ENCODE data around the gene PDE4C. TPM values are rescaled to one million over a fixed set of nuclear protein-coding genes. Genes with fewer than 3 reads are reported as not detected.

The PDE4C gene
- total RNA-seq, 1 donor from 2014 or later, result 0.85 TPM

DNA sequence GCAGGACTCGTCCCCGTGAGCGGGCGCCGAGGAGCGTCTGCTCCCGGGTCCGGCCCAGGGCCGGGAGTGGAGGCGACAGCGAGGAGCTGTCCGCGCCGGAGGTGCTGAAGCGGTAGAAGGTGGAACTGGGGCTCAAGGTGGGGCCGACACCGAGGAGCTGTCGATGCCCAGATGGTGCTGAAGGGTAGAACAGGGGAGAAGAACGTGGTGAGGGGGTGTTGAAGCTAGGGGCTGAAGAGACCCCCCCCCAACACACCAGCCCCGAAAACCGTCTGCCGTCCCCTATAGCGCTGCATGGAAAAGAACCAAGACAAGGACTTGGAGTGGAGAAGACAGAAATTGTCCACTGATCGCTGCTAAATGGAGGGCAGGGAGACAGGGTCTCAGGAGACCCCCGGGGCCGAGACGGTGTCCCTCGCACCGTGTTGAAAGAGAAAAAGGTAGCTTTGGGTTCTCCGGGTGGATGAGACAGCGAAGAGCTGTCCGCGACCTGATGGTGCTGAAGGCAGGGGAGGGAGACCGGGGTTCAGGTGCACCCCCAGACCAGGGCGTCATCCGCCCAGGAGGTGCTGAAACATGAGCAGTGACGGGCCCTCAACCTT, 7.1 kb upstream of the PDE4C start:
- TF ChIP-seq CTCF (IDR thresholded peaks at IDR 0.05; ENCODE audit: unreplicated experiment), result no peak
- no peaks in the 10 kb centered on the region for H3K36me3 Mint-ChIP-seq (ENCODE audit: low read depth, unreplicated experiment)
- H3K4me1 Mint-ChIP-seq (ENCODE audit: unreplicated experiment), result peaks cover 10% of the 10 kb centered on the region
- H3K27ac Mint-ChIP-seq (ENCODE audit: unreplicated experiment), result no peak overlapping the region
- no peaks in the 10 kb centered on the region for H3K9me3 Mint-ChIP-seq (ENCODE audit: unreplicated experiment)
- peaks cover 17% of the 10 kb centered on the region for H3K27me3 Mint-ChIP-seq (ENCODE audit: unreplicated experiment)
- peak; percentile 77 for DNase-seq (ENCODE audit: low spot score)
- peak overlapping the region; percentile 73 for H3K4me3 Mint-ChIP-seq (ENCODE audit: unreplicated experiment)

GRCh38 chr19:18232540-18233223, 6.4 kb upstream of the PDE4C start:
- H3K9me3 Mint-ChIP-seq (ENCODE audit: unreplicated experiment), result no peaks in the 10 kb centered on the region
- H3K36me3 Mint-ChIP-seq (ENCODE audit: low read depth, unreplicated experiment), result no peaks in the 10 kb centered on the region
- H3K4me1 Mint-ChIP-seq (ENCODE audit: unreplicated experiment), result peaks cover 10% of the 10 kb centered on the region
- H3K4me3 Mint-ChIP-seq (ENCODE audit: unreplicated experiment), result peak overlapping the region; percentile 86
- H3K27me3 Mint-ChIP-seq (ENCODE audit: unreplicated experiment), result peaks cover 17% of the 10 kb centered on the region
- TF ChIP-seq CTCF (IDR thresholded peaks at IDR 0.05; ENCODE audit: unreplicated experiment), result peak; percentile 27
- H3K27ac Mint-ChIP-seq (ENCODE audit: unreplicated experiment), result no peak overlapping the region
- DNase-seq (ENCODE audit: low spot score), result peak; percentile 65

GRCh38 chr19:18231775-18232174, 5.5 kb upstream of the PDE4C start:
- Mint-ChIP-seq H3K36me3 (ENCODE audit: low read depth, unreplicated experiment) (no peaks in the 10 kb centered on the region), H3K4me1 (ENCODE audit: unreplicated experiment) (peaks cover 10% of the 10 kb centered on the region), H3K27ac (ENCODE audit: unreplicated experiment) (peak overlapping the region; percentile 30), H3K27me3 (ENCODE audit: unreplicated experiment) (peaks cover 19% of the 10 kb centered on the region), H3K4me3 (ENCODE audit: unreplicated experiment) (no peak overlapping the region), H3K9me3 (ENCODE audit: unreplicated experiment) (no peaks in the 10 kb centered on the region)
- no peak for DNase-seq (ENCODE audit: low spot score)
- TF ChIP-seq CTCF (IDR thresholded peaks at IDR 0.05; ENCODE audit: unreplicated experiment), result no peak

- Mint-ChIP-seq H3K9me3 (ENCODE audit: unreplicated experiment) (no peaks in the 10 kb centered on the region), H3K36me3 (ENCODE audit: low read depth, unreplicated experiment) (no peaks in the 10 kb centered on the region), H3K27me3 (ENCODE audit: unreplicated experiment) (peaks cover 21% of the 10 kb centered on the region), H3K27ac (ENCODE audit: unreplicated experiment) (no peak overlapping the region), H3K4me1 (ENCODE audit: unreplicated experiment) (peaks cover 10% of the 10 kb centered on the region), H3K4me3 (ENCODE audit: unreplicated experiment) (no peak overlapping the region)
- no peak for TF ChIP-seq CTCF (IDR thresholded peaks at IDR 0.05; ENCODE audit: unreplicated experiment)
- DNase-seq (ENCODE audit: low spot score), result no peak
Measured at GRCh38 chr19:18230941-18231734, 4.9 kb upstream of the PDE4C start.
